Stimulated activated CD4-positive, alpha-beta T cell treated with anti-CD3 and anti-CD28 coated beads, Interleukin-1b, Interleukin-23, amount 100 ng/mL, for 48 hours (primary cell): ENCODE results near the gene TGM2.

Experiments
- DNase-seq: peaks from one replicate; pipeline ENCODE4 v3.0.0-alpha.2; 2020

The TGM2 gene

DNA sequence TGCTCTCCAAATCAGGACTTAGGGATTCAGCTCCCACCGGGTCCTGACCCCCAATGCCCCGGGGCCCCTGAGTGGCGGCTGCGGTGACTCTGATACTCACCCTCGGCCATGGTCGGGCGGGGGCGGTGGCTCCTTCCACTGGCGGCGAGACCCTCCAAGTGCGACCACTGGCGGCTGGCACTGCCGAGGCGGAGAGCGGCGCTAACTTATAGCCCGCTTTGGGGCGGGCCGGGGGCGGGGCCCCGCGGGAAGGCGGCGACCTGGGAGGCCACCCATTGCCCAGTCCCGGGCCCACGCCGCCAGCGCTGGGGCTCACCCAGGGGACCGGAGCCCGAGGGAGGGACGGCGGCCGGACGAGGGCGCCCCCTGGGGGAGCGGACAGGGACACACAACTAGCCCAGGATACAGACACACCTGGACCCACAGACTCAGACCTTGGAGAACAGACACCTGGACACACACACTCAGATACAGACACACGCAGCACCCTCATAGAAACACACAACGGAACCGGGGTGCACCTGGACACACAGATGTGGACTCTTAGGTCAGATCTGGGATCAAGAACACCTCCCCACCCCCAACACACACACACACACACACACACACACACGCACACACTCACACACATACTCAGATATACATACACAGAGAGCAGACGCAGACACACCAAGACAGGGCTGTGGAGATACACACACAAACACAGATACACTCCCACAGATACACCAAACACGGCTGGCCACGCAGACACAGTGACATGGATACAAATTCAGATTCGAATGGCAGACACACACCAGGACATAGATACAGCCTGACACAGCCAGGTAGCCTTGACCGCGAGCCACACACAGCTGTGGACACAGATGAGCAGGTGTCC is at the start of gene TGM2:
TSS of gene TGM2 (minus strand) at position 182 of the 877 bp plus-strand sequence. CDS start at position 110, 72 bp downstream.
- peak; percentile 39 for DNase-seq

DNA sequence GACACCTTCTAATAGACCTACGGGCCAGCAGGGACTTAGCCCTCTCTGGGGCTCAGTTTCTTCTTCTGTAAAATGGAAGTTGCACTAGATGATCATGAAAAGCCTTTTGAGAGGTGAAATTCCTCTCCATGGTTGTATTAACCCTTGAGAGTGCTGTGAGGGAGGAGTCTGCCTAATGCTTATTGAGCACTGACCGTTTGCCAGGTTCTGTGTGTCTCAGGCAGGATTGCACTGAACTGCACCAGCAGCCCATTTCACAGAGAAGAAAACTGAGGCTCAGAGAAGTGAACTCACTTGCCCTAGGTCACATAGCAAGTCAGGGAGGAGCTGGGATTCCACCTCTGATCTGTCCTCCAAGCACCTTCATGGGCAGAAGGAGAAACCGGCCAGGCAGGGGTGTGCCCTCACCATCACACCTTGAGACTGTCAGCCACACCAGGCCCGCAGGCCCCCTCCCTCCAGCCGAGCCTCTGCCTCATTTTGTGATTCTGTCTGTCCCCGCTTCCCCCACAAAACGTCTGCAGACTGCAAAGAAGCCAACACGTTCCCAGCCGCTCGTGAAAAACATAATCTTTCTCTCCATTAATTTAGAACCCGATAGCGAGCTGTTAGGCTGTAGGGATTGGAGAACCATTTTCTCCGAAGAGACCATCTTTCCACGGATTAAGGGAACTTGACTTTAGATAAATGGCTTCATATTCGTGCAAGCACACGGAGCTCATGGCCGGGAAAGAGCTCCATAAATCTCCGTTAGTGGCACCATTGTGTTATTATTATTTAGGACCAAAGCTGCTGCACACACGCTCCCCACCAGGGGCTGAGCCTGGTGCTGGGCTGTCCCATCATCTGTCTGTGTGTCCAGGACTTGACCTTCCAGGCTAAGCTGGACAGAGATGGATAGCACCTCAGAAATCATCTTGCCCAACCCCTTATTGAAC is 49.5 kb upstream of the TGM2 start:
- no peak for DNase-seq

DNA sequence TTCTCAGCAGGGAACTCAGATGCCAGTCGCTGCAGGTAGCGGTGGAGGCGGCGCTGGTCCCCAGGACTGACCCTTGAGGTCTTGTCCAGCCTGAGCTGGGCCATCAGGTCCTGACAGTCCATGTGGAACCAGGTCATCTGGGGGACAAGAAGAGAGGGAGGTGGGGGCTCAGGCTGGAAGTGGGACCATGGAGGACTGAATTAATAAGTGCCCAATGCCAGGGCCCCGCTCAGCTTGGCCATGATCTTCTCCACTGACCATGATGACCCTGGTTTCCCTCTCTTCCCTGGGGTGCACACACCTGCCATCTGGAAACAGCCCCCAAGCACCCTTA is 48.5 kb upstream of the TGM2 start:
- DNase-seq = no peak

DNA sequence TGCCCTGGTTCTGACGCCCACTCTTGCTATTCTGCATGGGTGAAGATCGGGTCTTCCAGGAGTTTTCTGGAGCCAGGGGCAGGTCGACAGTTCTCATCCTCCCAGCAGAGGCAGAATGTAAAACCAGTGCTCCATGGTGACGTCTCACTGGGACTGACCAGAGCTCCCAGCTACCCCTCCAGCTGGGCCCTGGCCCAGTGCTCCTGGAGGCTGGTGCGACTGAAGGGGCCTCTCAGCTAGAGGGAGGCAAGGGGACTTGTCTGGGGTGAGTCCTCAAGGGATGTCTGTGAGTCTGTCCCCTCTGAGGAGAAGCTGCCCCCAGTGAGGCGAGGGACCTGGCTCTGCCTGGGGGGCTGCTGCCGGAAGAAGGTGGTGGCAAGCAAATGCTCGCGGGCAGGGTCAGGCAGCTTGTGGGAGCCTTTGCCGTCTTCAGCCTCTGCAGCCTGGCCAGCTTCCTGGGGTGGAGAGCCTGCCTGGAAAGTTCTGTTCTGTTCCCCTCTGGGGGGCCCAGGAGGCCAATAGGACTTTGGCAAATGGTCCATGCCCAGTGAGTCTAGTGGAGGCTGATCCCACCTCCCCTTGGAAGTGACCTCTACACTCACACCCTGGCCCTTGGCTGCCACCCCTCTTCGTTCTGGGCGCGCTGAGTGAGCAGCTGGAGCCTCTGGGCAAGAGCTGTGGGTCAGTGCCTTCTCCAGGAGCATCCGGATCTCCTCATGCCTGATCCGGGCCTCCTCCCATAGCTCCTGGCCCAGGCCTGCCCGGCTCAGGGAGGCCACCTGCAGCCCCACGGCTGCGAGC is 47.9 kb upstream of the TGM2 start:
- no peak for DNase-seq

DNA sequence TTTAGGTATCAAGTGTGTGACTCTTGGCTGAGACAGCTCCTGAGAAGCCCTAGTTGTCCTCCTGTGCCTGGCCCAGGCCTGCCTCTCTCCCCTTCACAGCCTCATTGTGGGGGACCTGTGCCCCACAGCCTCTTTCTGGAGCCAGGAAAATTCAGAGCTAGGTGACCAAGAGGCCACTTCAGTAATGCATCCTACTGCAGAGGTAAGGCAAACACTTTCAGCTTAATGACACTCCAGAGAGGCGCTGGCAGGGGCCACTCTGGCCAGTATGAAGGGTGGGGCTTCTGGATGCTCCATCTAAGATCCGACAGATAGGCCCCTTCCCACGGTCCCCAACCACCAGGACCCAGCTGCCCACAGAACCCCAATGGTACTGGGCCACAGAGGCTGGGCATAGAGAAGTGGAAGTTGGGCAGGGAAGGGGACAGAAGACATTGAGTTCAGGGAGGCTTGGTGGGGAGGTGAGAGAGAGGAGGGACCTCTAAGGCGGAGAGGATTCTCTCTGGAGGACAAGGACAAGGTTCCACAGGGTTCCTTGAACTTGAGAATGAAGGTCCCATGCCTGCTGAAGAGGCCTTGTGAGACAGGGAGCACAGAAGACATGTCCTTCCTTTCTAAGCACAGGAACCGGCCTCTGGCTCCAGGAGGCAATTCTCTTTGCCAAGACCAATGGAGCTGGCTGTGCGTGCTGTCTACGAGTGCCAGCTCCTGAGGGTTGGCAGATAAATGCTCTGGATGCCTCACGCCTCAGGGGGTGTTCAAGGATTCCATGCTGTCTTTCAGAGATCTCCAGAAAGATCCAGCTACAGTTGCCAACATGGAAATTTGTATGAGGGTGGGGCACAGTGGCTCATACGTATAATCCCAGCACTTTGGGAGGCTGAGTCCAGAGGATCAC is 46.4 kb upstream of the TGM2 start:
- no peak for DNase-seq

DNA sequence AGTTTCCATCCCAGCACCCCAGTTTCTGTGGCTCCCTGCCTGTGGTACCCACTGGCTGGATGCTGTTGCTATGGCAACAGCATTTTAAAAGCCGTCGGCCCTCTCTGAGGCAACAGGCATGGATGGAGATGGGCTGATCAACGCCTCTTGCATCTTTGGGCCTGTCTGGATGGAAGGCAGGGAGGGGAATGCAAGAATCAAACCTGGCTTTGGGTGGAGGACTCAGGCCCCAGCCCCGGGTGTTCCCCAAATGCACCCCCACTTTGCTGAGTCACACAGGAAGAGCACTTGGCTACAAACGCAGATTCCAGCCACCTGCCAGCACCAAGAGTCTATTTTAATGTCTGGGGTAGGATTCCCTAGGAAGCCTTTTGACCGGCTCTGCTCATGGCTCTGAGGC is 45.7 kb upstream of the TGM2 start:
- no peak for DNase-seq

DNA sequence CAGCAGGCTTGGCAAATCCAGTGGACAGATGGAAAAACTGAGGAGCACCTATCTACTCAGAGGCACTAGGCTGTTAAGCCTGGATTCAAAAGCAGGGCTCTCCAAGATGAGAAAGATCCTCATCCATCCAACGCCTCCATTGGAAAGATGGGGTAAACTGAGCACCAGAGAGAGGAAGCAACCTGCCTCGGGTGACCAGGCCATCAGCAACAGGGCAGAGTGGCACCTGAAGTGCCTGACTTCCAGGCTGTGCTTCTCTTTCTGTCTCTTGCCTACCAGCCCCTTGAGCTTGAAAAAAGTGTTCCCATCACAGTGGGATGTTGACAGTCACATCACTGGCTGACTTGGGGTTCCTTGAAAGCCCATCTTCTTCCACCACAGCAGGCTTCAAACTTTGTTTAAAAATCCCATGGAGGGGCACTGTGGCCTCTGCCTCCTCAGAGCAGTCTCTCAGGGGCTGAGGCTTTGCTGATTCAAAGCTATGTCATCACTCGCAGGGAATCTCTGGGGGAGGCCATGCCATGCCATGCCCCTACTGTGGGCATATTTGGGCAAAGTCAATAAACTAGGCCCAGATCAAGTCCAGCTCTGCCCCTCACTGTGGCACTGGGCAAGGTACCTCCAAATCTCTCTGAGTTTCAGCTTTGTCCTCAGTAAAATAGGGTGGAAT is 44.8 kb upstream of the TGM2 start:
- no peak for DNase-seq

DNA sequence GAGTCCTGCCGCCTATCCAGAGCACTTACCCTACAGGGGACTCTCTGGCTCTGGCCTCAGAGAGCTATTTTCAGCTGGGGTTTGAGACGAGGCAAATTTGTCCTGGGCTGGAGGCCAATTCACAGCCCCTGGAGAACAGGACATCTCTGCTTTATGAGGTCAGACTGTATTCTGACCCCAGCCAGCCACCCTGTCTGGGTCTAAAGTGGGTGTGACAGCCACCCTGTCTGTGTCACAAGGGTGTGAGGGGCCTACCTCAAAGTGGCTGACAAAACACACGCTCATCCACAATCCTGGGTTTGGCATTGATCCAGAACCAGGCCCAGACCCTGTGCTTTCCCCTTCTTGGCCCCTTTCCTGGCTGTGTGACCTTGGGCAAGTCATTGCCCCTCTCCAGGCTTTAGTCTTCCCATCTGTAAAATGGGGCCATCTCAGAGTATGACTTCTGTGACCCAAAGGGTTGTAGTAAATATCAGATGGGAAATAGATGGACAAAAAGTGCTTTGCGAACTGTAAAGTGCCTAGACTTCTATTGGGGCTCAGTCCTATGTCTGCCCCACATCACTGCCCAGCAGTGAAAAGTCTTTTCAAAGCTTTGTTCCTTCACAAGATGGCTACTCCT is 44.1 kb upstream of the TGM2 start:
- DNase-seq = no peak

DNA sequence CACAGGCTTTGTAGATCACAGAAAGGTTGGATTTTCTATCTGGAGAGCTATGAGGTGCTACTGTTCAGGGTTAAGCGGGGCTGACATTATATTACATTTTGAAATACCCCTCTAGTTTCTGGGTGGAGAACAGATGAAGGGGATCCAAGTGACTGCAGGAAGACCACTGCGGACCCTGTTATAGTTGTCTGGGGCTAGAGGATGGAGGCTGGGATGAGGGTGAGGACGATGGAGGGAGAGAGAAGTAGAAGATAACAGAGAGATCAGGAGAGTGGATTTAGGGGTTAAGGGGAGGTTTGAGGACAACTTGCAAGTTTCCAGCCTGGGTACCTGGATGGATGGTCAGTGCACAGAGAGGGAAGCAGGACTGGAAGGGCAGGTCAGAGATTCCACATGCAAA is 43.5 kb upstream of the TGM2 start:
- no peak for DNase-seq

DNA sequence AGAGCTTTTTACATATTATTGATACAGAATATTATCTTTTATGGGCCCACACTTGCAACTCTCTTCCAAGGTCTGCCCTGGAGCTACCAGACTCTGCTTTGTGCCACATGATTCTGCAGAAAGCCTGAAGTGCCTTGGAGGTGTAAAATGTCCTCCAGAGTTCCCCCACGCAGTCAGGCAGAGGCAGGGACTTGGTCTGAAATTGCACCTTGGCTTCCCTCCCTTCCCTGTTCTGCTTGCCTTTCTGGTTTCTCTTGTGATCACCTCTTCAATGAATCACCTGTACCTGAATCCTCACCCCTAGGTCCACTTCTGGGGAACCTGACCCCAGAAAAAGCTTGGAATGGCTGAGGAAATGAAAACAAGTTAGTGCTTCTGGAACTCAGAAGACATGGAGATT is 43.0 kb upstream of the TGM2 start:
- no peak for DNase-seq

DNA sequence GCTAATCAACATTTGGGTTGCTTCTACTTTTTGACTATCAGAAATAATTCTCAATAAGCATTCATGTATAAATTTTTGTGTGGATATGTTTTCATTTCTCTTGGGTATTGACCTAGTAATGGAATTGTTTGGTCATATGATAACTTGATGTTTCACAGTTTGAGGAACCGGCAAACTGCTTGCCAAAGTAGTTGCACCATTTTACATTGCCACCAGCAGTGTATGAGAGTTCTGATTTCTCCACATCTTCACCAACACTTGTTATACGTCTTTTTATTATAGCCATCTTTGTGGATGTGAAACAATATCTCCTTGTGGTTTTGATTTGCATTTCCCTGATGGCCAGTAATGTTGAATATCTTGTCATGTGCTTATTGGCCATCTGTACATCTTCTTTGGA is 42.6 kb upstream of the TGM2 start:
- DNase-seq = no peak

DNA sequence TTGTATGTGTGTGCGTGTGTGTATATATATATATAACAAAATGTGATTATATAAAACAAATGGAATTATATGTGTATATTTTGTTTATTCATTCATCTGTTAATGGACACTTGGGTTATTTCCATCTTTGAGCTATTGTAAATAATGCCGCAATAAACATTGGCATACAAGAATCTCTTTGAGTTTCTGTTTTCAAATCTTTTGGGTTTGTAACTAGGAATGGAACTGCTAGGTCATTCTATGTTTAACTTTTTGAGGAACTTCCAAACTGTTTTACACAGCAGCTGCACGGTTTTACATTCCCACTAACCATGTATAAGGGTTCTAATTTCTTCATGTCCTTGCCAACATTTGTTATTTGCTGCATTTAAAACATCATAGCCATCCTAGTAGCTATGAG is 39.9 kb upstream of the TGM2 start:
- no peak for DNase-seq

DNA sequence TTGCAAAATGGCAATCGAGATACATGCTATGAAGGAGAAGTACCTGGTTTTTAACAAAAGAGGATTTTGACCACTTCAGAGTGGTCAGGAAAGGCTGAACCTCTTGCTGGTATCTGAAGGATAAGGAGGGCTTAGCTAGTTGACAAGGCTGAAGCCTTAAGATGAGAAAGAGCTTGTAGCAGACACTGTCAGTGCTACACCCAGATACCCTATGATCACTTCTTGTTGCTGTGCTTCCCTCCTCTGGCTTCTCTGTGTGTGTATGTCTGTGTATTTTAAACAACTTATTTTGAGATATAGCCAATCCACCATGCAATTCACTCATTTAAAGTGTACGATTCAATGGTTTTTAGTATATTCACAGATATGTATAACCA is 38.9 kb upstream of the TGM2 start:
- no peak for DNase-seq

DNA sequence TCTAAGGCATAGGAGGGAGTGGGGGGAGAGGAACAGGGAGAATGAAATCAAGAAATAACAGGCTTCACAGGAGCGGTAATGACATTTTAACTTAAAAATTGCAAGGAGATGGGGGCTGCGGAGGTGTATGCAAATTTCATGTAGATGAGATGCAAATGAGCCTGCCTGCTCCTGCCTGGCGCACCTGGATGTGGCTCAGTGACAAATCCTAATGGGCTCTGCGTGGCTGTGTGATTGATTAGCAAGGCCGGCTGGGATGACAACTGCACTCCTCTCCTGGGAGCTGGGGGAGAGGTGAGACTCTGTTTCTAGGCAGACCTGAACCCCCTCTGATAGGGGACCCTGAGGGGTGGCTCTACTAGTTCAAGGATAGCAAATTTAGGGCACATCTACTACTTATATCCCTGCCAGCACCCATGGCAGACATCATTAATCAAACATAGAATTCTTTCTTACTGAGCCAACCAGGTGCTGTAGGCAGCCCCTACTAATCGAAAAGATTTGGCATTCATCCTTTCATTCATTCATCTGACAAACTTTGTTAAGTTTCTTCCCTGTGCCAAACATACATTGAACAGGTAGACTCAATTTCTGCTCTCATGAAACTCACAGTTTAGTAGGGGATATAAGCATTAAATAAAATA is 38.4 kb upstream of the TGM2 start:
- DNase-seq = no peak

DNA sequence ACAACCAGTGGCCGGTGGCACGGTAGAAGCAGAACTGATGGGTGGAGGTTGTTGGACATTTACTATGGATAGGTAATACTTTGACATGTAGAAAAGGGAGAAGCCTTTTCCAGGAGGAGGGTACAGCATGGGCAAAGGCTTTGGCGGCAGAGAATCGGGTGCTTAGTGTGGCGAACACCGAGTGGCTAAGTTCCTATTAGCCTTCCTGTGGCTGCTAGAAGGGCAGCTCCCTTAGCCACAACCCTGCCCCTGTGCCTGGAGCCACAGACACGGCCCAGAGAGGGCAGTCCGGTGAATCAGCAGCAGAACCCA is 37.9 kb upstream of the TGM2 start:
- DNase-seq = no peak

DNA sequence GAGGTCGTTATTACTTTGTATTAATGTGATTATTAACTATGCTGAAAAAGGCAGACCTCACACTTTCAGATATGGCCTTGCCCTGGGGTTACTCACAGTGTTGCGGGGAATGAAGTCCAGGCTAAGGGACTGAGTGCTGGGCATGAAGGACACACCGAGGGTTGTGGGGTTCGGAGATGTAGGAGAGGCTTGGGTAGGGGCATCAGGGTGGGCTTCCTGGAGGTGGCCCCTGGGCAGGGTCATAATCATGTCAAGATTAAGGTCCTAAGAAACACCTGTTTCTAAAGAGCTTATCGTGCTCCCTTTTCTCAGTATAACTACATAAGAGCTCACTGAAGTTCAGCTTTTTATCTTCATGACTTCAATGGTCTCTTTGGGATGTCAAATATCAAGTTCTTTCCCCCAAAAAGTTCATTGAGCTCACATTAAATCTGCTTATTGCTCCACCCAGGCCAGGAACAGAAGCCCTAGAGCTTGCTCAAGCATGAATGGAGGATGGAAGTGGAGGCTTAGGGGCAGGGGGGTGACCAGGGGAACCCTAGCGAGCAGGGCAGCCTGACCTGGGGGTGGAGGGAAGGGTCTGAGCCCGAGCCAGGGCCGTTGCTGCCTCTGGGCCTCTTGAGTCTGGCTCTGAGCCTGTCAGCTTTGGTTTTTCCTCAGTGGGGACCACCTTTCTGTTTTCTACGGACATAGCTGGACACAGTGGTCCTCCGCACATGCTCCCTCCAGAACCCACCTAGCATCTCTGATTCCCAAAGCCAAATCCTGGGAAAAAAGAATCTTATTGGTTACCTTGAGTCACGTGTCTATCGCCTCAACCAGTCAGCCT is 37.3 kb upstream of the TGM2 start:
- no peak for DNase-seq

DNA sequence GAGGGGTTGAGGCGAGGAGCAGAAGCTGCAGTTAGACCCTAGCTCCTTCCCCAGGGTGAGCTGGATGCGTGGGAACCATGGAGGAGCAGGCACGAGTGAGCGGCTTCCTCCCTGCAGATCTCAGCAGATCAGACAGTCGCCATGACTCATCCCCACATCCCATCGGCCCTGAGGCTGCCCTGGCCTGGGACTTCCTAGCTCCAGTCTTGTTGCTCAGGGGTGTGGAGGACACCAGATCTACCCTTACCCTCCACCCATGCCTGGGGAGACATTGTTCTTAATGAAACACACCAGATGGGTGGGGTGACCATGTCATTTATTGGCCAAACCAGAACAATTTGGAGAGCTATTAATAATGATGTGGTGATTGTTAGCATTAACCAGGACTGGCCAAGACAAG is 36.3 kb upstream of the TGM2 start:
- no peak for DNase-seq

DNA sequence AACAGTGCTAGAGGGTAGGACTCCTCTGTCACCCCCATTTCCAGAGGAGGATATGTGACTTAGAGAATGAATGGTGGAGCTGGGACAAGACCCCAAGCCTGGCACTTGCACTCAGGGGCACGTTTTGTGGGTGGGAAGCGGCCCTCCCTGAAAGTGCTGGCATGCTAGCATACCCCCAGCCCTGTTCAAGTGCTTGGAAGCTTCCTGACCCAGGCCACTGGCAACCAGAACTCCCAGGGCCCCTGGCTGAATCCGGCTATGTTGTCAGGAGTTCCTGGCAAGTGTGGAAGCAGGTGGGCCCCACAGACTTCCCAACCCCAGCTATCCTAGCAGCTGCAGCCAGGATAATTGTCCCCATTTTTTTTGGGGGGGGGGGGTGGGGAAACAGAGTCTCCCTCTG is 35.6 kb upstream of the TGM2 start:
- no peak for DNase-seq

DNA sequence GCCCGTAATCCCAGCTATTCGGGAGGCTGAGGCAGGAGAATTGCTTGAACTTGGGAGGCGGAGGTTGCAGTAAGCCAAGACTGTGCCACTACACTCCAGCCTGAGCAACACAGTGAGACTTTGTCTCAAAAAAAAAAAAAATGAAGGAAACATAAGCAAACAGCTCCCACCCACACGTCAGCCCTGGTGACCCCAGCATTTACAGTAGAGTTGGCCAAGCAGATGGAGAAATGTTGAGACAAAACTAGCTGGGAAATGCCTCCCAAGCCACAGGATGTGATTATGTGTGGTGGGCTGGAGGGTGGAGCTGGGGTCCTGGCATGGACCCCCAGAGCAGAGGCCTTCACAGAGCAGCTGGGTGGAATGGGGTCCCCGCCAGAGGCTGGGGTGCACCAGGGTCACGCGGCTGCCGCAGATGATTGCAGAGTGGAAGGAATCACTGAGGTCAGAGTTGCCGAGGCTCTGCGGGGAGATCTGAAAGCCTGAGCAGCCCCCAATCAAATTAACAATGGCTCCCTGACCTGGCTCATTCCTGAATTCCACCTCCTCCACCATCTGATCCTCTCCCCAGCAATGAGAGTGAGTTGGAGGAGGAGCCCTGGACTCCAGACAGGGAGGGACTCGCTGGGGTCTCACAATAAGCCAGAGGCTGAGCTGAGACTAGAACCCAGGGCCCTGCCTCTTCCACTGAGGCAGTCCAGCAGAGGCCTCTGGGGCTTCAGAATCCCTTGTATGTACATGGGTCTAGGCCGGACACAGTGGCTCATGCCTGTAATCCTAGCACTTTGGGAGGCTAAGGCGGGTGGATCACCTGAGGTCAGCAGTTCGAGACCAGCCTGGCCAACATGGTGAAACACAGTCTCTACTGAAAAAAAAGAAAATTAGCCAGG is 34.7 kb upstream of the TGM2 start:
- no peak for DNase-seq
